K562 (cell line): ENCODE data around the gene STX17. TPM values are rescaled to one million over a fixed set of nuclear protein-coding genes. Genes with fewer than 3 reads are reported as not detected.

Experiments used
- ATAC-seq: fragments of 200-7000 bp; cut with Tn5 transposase; 3 replicates; pipeline ENCODE4 v1.9.1; 2020; ENCODE audit warnings: moderate library complexity
- BruUV-seq: library from RNA; stranded (reverse); fragments of 400-500 nt; replicated peaks from 2 replicates; lab custom pipeline; 2021; lab: Mats Ljungman, UMichigan
- CTCF ChIA-PET: fragments of 300-600 bp; formaldehyde crosslinking; extraction: SDS; loops from one replicate; lab custom pipeline; 2021; ENCODE audit warnings: low intra/inter-chr PET ratio; lab: Yijun Ruan, JAX
- POLR2A ChIA-PET: fragments of 300-600, 350-650 bp; sonication (Branson Sonifier 250); formaldehyde crosslinking; extraction: SDS; loops from one replicate; lab custom pipeline; 2021; ENCODE audit warnings: antibody characterized with exemption, inconsistent platforms; lab: Yijun Ruan, JAX
- DNase-seq, 4 experiments: peaks; one replicate each; pipeline versions ENCODE4 v3.0.0 to v3.0.0-alpha.2; 2011 to 2018; ENCODE audit warnings: low spot score in 3 of 4, mixed read lengths in 3 of 4; ENCODE audit errors: extremely low read depth in 1 of 4
- FAIRE-seq: peaks from 2 replicates; lab custom pipeline; 2011; peaks lifted over from hg19 to GRCh38; lab: Jason Lieb, UNC
- H2AFZ ChIP-seq: 2 replicates; pipeline ENCODE4 v1.6.0; 2011; ENCODE audit warnings: low read depth, low read length, control low read depth, inconsistent platforms
- H3K27ac ChIP-seq: fragments of 200-600 bp; 3 replicates; pipeline ENCODE4 v1.8.0; 2011; ENCODE audit warnings: low read depth, mild to moderate bottlenecking, control low read depth, inconsistent platforms, low read length, moderate library complexity, mixed read lengths; ENCODE audit errors: extremely low read depth
- H3K27me3 ChIP-seq, 2 experiments: fragments of 300-600 bp in 1 of 2; 2 replicates in 1 of 2; 3 replicates in 1 of 2; pipeline versions ENCODE4 v1.6.0 to v1.8.0; 2011; ENCODE audit warnings: inconsistent platforms in 2 of 2, low read length in 2 of 2, mild to moderate bottlenecking in 1 of 2, mixed read lengths in 1 of 2, moderate library complexity in 1 of 2; ENCODE audit not compliant: control insufficient read depth in 2 of 2, insufficient read depth in 2 of 2
- H3K36me3 ChIP-seq: fragments of 300-600 bp; 3 replicates; pipeline ENCODE4 v1.8.0; 2011; ENCODE audit warnings: mild to moderate bottlenecking, low read length, inconsistent platforms; ENCODE audit not compliant: control insufficient read depth, insufficient read depth
- H3K4me1 ChIP-seq, 2 experiments: fragments of 200-600 bp in 1 of 2; replicated peaks in 1 of 2; 2 replicates in 1 of 2; 3 replicates in 1 of 2; pipeline versions ENCODE4 v1.5.1 to v1.8.0; 2011; ENCODE audit warnings: inconsistent platforms in 2 of 2, low read length in 2 of 2, mild to moderate bottlenecking in 1 of 2, mixed read lengths in 1 of 2, moderate library complexity in 1 of 2; ENCODE audit not compliant: control insufficient read depth in 2 of 2, insufficient read depth in 2 of 2
- H3K4me2 ChIP-seq: 2 replicates; pipeline ENCODE4 v1.6.1; 2011; ENCODE audit warnings: low read length, control low read depth, inconsistent platforms, mixed read lengths; ENCODE audit not compliant: insufficient read depth
- H3K4me3 ChIP-seq: fragments of 200-600 bp; sonication (generic), shearing (Covaris generic); 2 replicates; pipeline ENCODE4 v1.5.1; 2016; ENCODE audit warnings: control low read depth, inconsistent platforms
- H3K79me2 ChIP-seq: fragments of 200-600 bp; 3 replicates; pipeline ENCODE4 v1.8.0; 2011; ENCODE audit warnings: low read length, inconsistent platforms; ENCODE audit not compliant: control insufficient read depth, insufficient read depth
- H3K9ac ChIP-seq, 2 experiments: 2 replicates each; pipeline versions ENCODE4 v1.6.0 to v1.6.1; 2011; ENCODE audit warnings: low read depth in 2 of 2, low read length in 2 of 2, control low read depth in 1 of 2, inconsistent platforms in 1 of 2, mild to moderate bottlenecking in 1 of 2, mixed read lengths in 1 of 2; ENCODE audit not compliant: insufficient read depth in 1 of 2
- H3K9me1 ChIP-seq: one replicate; pipeline ENCODE4 v1.6.0; 2011; ENCODE audit warnings: inconsistent platforms, mild to moderate bottlenecking, low read length, moderate library complexity; ENCODE audit not compliant: control insufficient read depth, insufficient read depth
- H3K9me3 ChIP-seq: replicated peaks from 2 replicates; pipeline ENCODE4 v1.5.1; 2011; ENCODE audit warnings: low read depth, low read length, inconsistent platforms; ENCODE audit not compliant: control insufficient read depth, insufficient read depth
- H4K20me1 ChIP-seq: replicated peaks from 2 replicates; pipeline ENCODE4 v1.6.1; 2011; ENCODE audit warnings: low read length, inconsistent platforms, mixed read lengths; ENCODE audit not compliant: control insufficient read depth, insufficient read depth
- CREBBP ChIP-seq: IDR thresholded peaks from one replicate; pipeline ENCODE4 v1.6.1; 2012; ENCODE audit warnings: low read depth, mild to moderate bottlenecking, control low read depth, inconsistent platforms, low read length
- ESRRA ChIP-seq: fragments of 450-650 bp; IDR thresholded peaks from 2 replicates; pipeline ENCODE4 v1.6.1; 2014; ENCODE audit warnings: low read depth, mild to moderate bottlenecking, moderate library complexity, borderline replicate concordance
- ETS2 ChIP-seq: IDR thresholded peaks from 2 replicates; pipeline ENCODE4 v1.6.1; 2016; ENCODE audit warnings: borderline replicate concordance, missing genetic modification characterization, mild to moderate bottlenecking, moderate library complexity, missing compliant biosample characterization; ENCODE audit not compliant: poor library complexity, severe bottlenecking
- HSF4 ChIP-seq: fragments of 250-450 bp; sonication (Bioruptor Pico); IDR thresholded peaks from 2 replicates; pipeline ENCODE4 v2.1.2; 2022; ENCODE audit warnings: mild to moderate bottlenecking, moderate library complexity, borderline replicate concordance
- MCM2 ChIP-seq: fragments of 450-650 bp; IDR thresholded peaks from 2 replicates; pipeline ENCODE4 v1.6.1; 2017; ENCODE audit warnings: low read depth, mild to moderate bottlenecking
- OTX1 ChIP-seq: fragments of 450-650 bp; formaldehyde crosslinking; IDR thresholded peaks from 2 replicates; pipeline ENCODE4 v1.4.0; 2022; ENCODE audit warnings: mild to moderate bottlenecking
- SREBF1 ChIP-seq: fragments of 150-350 bp; IDR thresholded peaks from 2 replicates; pipeline ENCODE4 v1.6.1; 2014; ENCODE audit warnings: antibody characterized with exemption, low read depth, low read length, borderline replicate concordance
- U2AF2 ChIP-seq: fragments of 200-400 bp; formaldehyde crosslinking; optimal IDR thresholded peaks from 2 replicates; pipeline ENCODE3; 2017; ENCODE audit warnings: low read depth, mild to moderate bottlenecking, low read length
- ZBTB40 ChIP-seq, 2 experiments: fragments of 450-650 bp in 1 of 2; sonication (generic) in 1 of 2; formaldehyde crosslinking in 1 of 2; IDR thresholded peaks; 2 replicates each; pipeline versions ENCODE4 v1.7.1 to v1.9.0; 2016 to 2022; ENCODE audit warnings: inconsistent platforms in 1 of 2, mild to moderate bottlenecking in 1 of 2, missing genetic modification reagents in 1 of 2
- ZNF12 ChIP-seq: sonication (generic); formaldehyde crosslinking; IDR thresholded peaks from 2 replicates; pipeline ENCODE4 v1.4.0; 2020; ENCODE audit warnings: mild to moderate bottlenecking, missing genetic modification reagents
- WGBS: fragments of 100-300 bp; shearing (Covaris generic); methylation state at CpG from one replicate; pipeline ENCODE4 v1.1.6; 2016; ENCODE audit warnings: low coverage, mixed read lengths; ENCODE audit not compliant: insufficient coverage; ENCODE audit errors: missing lambda C conversion rate; 5-methylcytosine and 5-hydroxymethylcytosine counted together
- in situ Hi-C: fragments of 300-500 bp; cut with MboI; formaldehyde crosslinking; loops from 4 replicates; pipeline ENCODE4 v1.15.0; 2018; ENCODE audit warnings: inconsistent platforms, mixed read lengths
- intact Hi-C: fragments of 100-400 bp; cut with micrococcal nuclease; formaldehyde crosslinking; loops from 2 replicates; pipeline ENCODE4 v1.14.2; 2022
- polyA plus RNA-seq, 8 experiments: library from polyadenylated mRNA; depleted of rRNA in 4 of 8; stranded (reverse) in 5 of 8; unstranded in 3 of 8; fragments of >200 nt; fragmentation: Nextera tagmentation in 2 of 8; fragmentation: Illumina TruSeq in 1 of 8; extraction: Ambion mirVana in 2 of 8; extraction: Trizol in 1 of 8; gene quantifications; 2 replicates each; pipeline versions ENCODE4 v1.2.1 to v1.2.3, GENCODE V29; 2011 to 2014; ENCODE audit warnings: inconsistent platforms in 1 of 8, missing spikeins in 1 of 8
- total RNA-seq, 7 experiments: library from RNA; depleted of rRNA in 6 of 7; stranded (reverse); fragments of >200 nt in 6 of 7; fragmentation: Illumina TruSeq in 2 of 7; extraction: Trizol in 2 of 7; gene quantifications; 2 replicates each; pipeline versions ENCODE4 v1.2.1 to v1.2.3, GENCODE V29; 2011 to 2021; ENCODE audit warnings: low replicate concordance in 1 of 7
- TF ChIP-seq, protein P1 (sequence below): fragments of 250-450 bp; sonication (Bioruptor Pico); IDR thresholded peaks from 2 replicates; pipeline ENCODE4 v1.5.1; 2021; ENCODE audit warnings: mild to moderate bottlenecking

Gene STX17
- total and polyA plus RNA-seq, 9 of the 15 experiments (the other 6 are each of a cell fraction or from before 2014, with no cell fraction given), result 14.4 to 25.1 (median 19.0) TPM

- TF ChIP-seq U2AF2 (no peak), SREBF1 (no peak), ZNF12 (no peak), ESRRA (no peak)
Measured at GRCh38 chr9:99971410-99971809, 65.0 kb downstream of the STX17 start (continued).

DNA sequence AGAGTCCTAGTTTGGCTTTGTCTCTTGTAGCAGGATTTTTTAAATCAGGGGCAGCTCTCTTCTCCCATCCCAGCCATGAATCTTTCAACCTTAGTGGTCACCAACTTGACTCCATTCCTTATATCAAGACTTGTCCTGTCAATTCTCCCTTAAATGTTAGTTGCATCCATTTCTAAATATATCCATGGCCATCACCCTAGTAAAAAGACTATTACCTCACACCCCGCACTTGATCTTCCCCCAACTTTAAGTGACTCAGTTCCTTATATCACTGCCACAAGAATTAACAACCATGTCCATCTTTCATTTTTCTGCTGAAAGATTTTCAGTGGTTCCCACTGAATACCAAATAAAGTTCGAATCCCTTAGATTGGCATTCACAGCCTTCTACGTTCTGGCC, 67.0 kb downstream of the STX17 start:
- Histone ChIP-seq H3K27ac (no peak overlapping the region), H3K27me3 (no peaks in the 10 kb centered on the region), H3K4me1 (0 out of 5 replicates have a peak, but pooled peaks cover 0 to 3% of the 10 kb centered on the region in 2 experiments), H3K9me1 (no peaks in the 10 kb centered on the region), H4K20me1 (no peaks in the 10 kb centered on the region), H3K79me2 (no peaks in the 10 kb centered on the region), H3K9ac (no peak overlapping the region), H3K36me3 (peaks cover 7% of the 10 kb centered on the region), H3K9me3 (no peaks in the 10 kb centered on the region), H3K4me3 (no peak overlapping the region), H2AFZ (no peak overlapping the region), H3K4me2 (no peak overlapping the region)
- WGBS, result 85% methylated on average over 3 of the region's 3 CpGs
- ATAC-seq, result no peak
- no peak for FAIRE-seq
- in situ Hi-C loops (no loop called here), intact Hi-C loops (loop anchor here (10.0 kb wide), 1 partner anchor 149 kb away; the partner anchor contains the start of gene NR4A3)
- ChIA-PET POLR2A (interaction anchor here (0.6 to 0.7 kb wide), 2 partner anchors 9 to 602 kb away, joined by 3 read pairs; no protein-coding TSS in a partner anchor), CTCF (no interaction called here)
- no peak for DNase-seq
- no TSS peak for BruUV-seq
- TF ChIP-seq ZBTB40 (IDR thresholded peaks at IDR 0.05), result no peak
- no peak for TF ChIP-seq ZBTB40 (CRISPR knock-in tag; IDR thresholded peaks at IDR 0.05)
- no peak for TF ChIP-seq ETS2 (tag)
- TF ChIP-seq HSF4, result no peak
- no peak for TF ChIP-seq OTX1 (CRISPR knock-in tag)
- TF ChIP-seq, protein P1, sequence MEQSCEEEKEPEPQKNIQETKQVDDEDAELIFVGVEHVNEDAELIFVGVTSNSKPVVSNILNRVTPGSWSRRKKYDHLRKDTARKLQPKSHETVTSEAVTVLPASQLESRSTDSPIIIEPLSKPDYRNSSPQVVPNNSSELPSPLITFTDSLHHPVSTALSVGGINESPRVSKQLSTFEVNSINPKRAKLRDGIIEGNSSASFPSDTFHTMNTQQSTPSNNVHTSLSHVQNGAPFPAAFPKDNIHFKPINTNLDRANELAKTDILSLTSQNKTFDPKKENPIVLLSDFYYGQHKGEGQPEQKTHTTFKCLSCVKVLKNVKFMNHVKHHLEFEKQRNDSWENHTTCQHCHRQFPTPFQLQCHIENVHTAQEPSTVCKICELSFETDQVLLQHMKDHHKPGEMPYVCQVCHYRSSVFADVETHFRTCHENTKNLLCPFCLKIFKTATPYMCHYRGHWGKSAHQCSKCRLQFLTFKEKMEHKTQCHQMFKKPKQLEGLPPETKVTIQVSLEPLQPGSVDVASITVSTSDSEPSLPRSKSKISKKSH (CRISPR knock-in tag), result no peak
- TF ChIP-seq CREBBP, result no peak
- TF ChIP-seq MCM2, result no peak
